HG02678 (cell line): ENCODE measurements around the gene CHD2.
A peak's percentile ranks its signal among the peaks of the same experiment; 100 is the strongest.
"Not testable (repeated sequence)": the region's sequence is repeated elsewhere in the genome, so short reads cannot be mapped to it uniquely, and the experiment has no call there.

Experiments
- ATAC-seq: cut with Tn5 transposase; IDR thresholded peaks from one replicate; pipeline ENCODE4 v1.9.1; 2021; ENCODE audit warnings: mild to moderate bottlenecking, moderate library complexity; ENCODE audit not compliant: unreplicated experiment

CHD2 gene

GRCh38 chr15:93007994-93008393, 107.9 kb downstream of the CHD2 start:
- no peak for ATAC-seq

- ATAC-seq: no peak
Measured at GRCh38 chr15:93012786-93013185, 112.7 kb downstream of the CHD2 start.

- no peak for ATAC-seq
Measured at GRCh38 chr15:93017526-93017925, 117.4 kb downstream of the CHD2 start.

- ATAC-seq: no peak
Measured at GRCh38 chr15:93018574-93018973, 118.5 kb downstream of the CHD2 start.

GRCh38 chr15:93019090-93019489, 119.0 kb downstream of the CHD2 start:
- no peak for ATAC-seq

GRCh38 chr15:93019971-93020370, 119.8 kb downstream of the CHD2 start:
- no peak for ATAC-seq

GRCh38 chr15:93020976-93021772, 121.0 kb downstream of the CHD2 start:
- ATAC-seq: peak; percentile 79

GRCh38 chr15:93024293-93024692, 124.2 kb downstream of the CHD2 start:
- ATAC-seq: no peak

- ATAC-seq: no peak
Measured at GRCh38 chr15:93024716-93025624, 124.8 kb downstream of the CHD2 start.

GRCh38 chr15:93025625-93025982, 125.5 kb downstream of the CHD2 start:
- ATAC-seq: no peak

- ATAC-seq: no peak
Measured at GRCh38 chr15:93026380-93026817, 126.3 kb downstream of the CHD2 start.

- no peak for ATAC-seq
Measured at GRCh38 chr15:93027413-93027812, 127.3 kb downstream of the CHD2 start.

GRCh38 chr15:93028111-93028631, 128.0 kb downstream of the CHD2 start:
- ATAC-seq: no peak

- no peak for ATAC-seq
Measured at GRCh38 chr15:93028632-93029213, 128.6 kb downstream of the CHD2 start.

- no peak for ATAC-seq
Measured at GRCh38 chr15:93029214-93029835, 129.2 kb downstream of the CHD2 start.

- ATAC-seq: no peak
Measured at GRCh38 chr15:93029836-93030429, 129.8 kb downstream of the CHD2 start.

- ATAC-seq: peak; percentile 79
Measured at GRCh38 chr15:93030430-93031102, 130.4 kb downstream of the CHD2 start.

GRCh38 chr15:93031103-93031464, 131.0 kb downstream of the CHD2 start:
- ATAC-seq: no peak

- ATAC-seq: not testable (repeated sequence)
Measured at GRCh38 chr15:93031557-93032384, 131.6 kb downstream of the CHD2 start.
